SK-N-SH treated with all-trans-retinoic acid at 6 μM for 48 hours (cell line): ENCODE data around the gene PTCD3.

Experiments
- CREB5 ChIP-seq: fragments of 250-450 bp; sonication (Bioruptor Pico); IDR thresholded peaks from 2 replicates; pipeline ENCODE4 v1.5.1; 2020; ENCODE audit warnings: low read depth, mild to moderate bottlenecking, moderate library complexity
- CSDC2 ChIP-seq: fragments of 250-450 bp; sonication (Bioruptor Pico); IDR thresholded peaks from 2 replicates; pipeline ENCODE4 v1.5.0; 2020; ENCODE audit warnings: mild to moderate bottlenecking, moderate library complexity
- ESRRG ChIP-seq: fragments of 250-450 bp; sonication (Bioruptor Pico); IDR thresholded peaks from 2 replicates; pipeline ENCODE4 v1.6.1; 2021; ENCODE audit warnings: mild to moderate bottlenecking
- GLIS3 ChIP-seq: fragments of 250-450 bp; sonication (Bioruptor Pico); IDR thresholded peaks from 2 replicates; pipeline ENCODE4 v1.5.0; 2020; ENCODE audit warnings: mild to moderate bottlenecking, moderate library complexity
- PATZ1 ChIP-seq: fragments of 250-450 bp; sonication (Bioruptor Pico); IDR thresholded peaks from 2 replicates; pipeline ENCODE4 v1.8.0; 2020; ENCODE audit warnings: mild to moderate bottlenecking, moderate library complexity, borderline replicate concordance
- POU6F1 ChIP-seq: fragments of 250-450 bp; sonication (Bioruptor Pico); IDR thresholded peaks from 2 replicates; pipeline ENCODE4 v1.8.0; 2021; ENCODE audit warnings: low read depth, mild to moderate bottlenecking, moderate library complexity, borderline replicate concordance
- TCF4 ChIP-seq: fragments of 250-450 bp; sonication (Bioruptor Pico); IDR thresholded peaks from 2 replicates; pipeline ENCODE4 v1.8.0; 2021; ENCODE audit warnings: mild to moderate bottlenecking, moderate library complexity, borderline replicate concordance
- TOX ChIP-seq: fragments of 250-450 bp; sonication (Bioruptor Pico); IDR thresholded peaks from 2 replicates; pipeline ENCODE4 v1.8.0; 2021; ENCODE audit warnings: mild to moderate bottlenecking, moderate library complexity, borderline replicate concordance
- TSHZ2 ChIP-seq: fragments of 250-450 bp; sonication (Bioruptor Pico); IDR thresholded peaks from 2 replicates; pipeline ENCODE4 v1.5.0; 2020; ENCODE audit warnings: mild to moderate bottlenecking, moderate library complexity
- ZC3H10 ChIP-seq: fragments of 250-450 bp; sonication (Bioruptor Pico); IDR thresholded peaks from 2 replicates; pipeline ENCODE4 v1.5.1; 2021; ENCODE audit warnings: mild to moderate bottlenecking, moderate library complexity
- ZFP3 ChIP-seq: fragments of 250-450 bp; sonication (Bioruptor Pico); IDR thresholded peaks from 2 replicates; pipeline ENCODE4 v1.5.0; 2020; ENCODE audit warnings: mild to moderate bottlenecking, moderate library complexity
- ZFP30 ChIP-seq: fragments of 450-650 bp; formaldehyde crosslinking; IDR thresholded peaks from 2 replicates; pipeline ENCODE4 v1.5.0; 2022; ENCODE audit warnings: mild to moderate bottlenecking, moderate library complexity
- ZNF565 ChIP-seq: fragments of 450-650 bp; formaldehyde crosslinking; conservative IDR thresholded peaks from 2 replicates; pipeline ENCODE4 v1.5.0; 2020; ENCODE audit warnings: low read depth, mild to moderate bottlenecking, moderate library complexity
- ZNF70 ChIP-seq: fragments of 450-650 bp; formaldehyde crosslinking; IDR thresholded peaks from 2 replicates; pipeline ENCODE4 v1.5.0; 2020; ENCODE audit warnings: mild to moderate bottlenecking, moderate library complexity

GRCh38 chr2:86066915-86067314, 39.1 kb upstream of the PTCD3 start:
- TF ChIP-seq ZFP30 (CRISPR knock-in tag) (no peak), ESRRG (no peak), POU6F1 (no peak), PATZ1 (CRISPR knock-in tag) (no peak), CSDC2 (CRISPR knock-in tag) (no peak), TSHZ2 (no peak), CREB5 (CRISPR knock-in tag) (no peak), TCF4 (CRISPR knock-in tag) (no peak), ZFP3 (CRISPR knock-in tag) (no peak), ZC3H10 (CRISPR knock-in tag) (no peak), ZNF70 (CRISPR knock-in tag) (no peak), GLIS3 (CRISPR knock-in tag) (no peak), ZNF565 (no peak), TOX (CRISPR knock-in tag) (no peak)
